Measurements from ENCODE around the gene DSC3.

- TF ChIP-seq CTCF (IDR thresholded peaks at IDR 0.05) (no peak), POLR2A (IDR thresholded peaks at IDR 0.05) (no peak), POLR2AphosphoS5 (IDR thresholded peaks at IDR 0.05) (no peak)
Observed at GRCh38 chr18:31042406-31043181, at the start of gene DSC3.
